Stimulated activated CD4-positive, alpha-beta T cell treated with anti-CD3 and anti-CD28 coated beads, Interleukin-1b, Interleukin-23, amount 100 ng/mL, for 1 hour (primary cell): ENCODE measurements around the gene IP6K3.
A peak's percentile ranks its signal among the peaks of the same experiment; 100 is the strongest.

Source experiments
- DNase-seq, 2 donors: peaks; one replicate each; pipeline ENCODE4 v3.0.0-alpha.2; 2020; ENCODE audit warnings: low read depth in 2 of 2

Gene IP6K3, protein sequence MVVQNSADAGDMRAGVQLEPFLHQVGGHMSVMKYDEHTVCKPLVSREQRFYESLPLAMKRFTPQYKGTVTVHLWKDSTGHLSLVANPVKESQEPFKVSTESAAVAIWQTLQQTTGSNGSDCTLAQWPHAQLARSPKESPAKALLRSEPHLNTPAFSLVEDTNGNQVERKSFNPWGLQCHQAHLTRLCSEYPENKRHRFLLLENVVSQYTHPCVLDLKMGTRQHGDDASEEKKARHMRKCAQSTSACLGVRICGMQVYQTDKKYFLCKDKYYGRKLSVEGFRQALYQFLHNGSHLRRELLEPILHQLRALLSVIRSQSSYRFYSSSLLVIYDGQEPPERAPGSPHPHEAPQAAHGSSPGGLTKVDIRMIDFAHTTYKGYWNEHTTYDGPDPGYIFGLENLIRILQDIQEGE

DNA sequence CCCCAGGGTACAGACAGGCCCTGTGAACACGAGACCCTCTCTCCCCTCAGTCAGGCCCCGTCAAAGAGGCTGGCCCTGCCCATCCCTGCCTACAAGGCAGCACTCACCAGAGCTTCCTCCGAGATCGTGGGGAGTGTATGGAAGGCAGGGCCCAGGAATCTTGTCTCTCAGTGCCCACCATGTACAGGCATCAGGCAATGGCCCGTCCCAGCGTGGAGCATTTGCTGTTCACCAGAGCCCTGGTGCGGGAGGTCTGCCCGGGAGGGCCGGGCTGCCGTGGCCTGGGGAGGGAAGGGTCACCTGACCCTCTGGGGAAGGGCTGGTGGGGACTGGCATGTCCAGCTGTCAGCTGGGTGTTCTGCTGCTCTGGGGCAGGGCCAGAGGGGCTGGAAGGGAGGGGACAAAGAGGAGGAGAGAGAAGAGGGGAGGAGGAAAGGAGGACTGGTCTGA lies at the start of gene IP6K3:
IP6K3 (minus strand) TSS at position 255 of the 450 bp plus-strand sequence. CDS start 11,429 bp downstream, outside the sequence.
- no peak for DNase-seq

DNA sequence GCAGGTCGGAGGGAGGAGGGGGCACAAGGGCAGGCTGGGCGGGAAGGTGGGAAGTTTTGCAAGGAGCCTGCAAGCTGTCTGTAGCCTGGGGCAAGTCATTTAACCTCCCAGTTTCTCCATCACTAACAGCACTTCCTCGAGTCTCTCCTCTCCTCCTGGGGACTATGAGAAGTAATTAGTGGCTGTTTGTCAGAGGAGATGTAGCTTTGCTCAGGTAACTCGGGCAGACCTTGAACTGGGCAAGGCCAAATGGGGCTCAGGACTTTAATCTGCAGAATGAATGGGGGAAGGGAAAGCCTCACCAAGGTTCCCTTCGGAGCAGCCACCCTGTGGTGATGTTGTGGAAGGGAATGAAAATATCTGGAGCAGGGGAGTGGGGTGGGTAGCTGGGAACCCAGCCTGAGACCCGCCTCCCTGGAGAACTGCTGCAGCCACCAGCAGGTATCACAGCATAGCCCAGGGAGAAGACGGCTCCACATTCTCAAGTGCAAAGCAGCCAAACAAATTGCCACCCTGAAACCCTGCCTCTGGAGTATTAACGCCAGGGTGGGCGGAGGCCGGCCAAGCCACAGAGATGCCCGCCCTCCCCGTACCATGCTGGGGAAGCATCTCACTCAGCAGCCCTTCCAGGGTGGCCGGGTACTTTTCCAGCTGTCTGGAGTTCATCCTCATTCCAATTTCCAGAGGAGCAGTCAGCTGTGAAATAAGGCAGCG lies 48.4 kb upstream of the IP6K3 start:
- DNase-seq, result no peak

GRCh38 chr6:33792981-33793380 lies 46.3 kb upstream of the IP6K3 start:
- DNase-seq, result no peak

GRCh38 chr6:33791620-33792019 lies 44.9 kb upstream of the IP6K3 start:
- no peak for DNase-seq

- DNase-seq, result no peak
Observed at GRCh38 chr6:33790910-33791309, 44.2 kb upstream of the IP6K3 start.

DNA sequence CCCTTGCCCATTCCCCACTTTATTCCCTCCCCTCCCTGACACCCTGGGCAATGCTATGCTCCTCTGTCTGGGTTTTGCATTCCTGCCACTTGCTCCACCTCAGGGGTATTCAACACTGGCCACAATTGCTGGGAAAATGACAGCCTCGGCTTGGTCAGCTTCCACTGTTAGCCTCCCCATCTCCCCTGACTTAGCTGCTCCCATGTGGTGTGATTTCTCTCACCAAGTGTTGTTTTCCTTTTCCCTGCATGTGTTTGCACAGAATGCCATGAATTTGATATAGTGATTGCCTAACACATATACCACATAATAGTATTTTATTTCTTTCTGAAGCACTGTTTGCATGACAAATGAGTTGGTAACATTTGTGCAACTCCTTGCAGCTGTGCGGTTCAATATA lies 43.7 kb upstream of the IP6K3 start:
- no peak for DNase-seq

- DNase-seq, result no peak
Observed at GRCh38 chr6:33789550-33789895, 42.8 kb upstream of the IP6K3 start.

- DNase-seq, result peak; percentile 77 to 91
Observed at GRCh38 chr6:33788694-33789549, 42.2 kb upstream of the IP6K3 start, which contains the start of gene LEMD2. LEMD2 (minus strand) TSS chr6:33789130; CDS start chr6:33789116, 14 bp downstream.

GRCh38 chr6:33787954-33788693 lies 41.4 kb upstream of the IP6K3 start:
- DNase-seq, result no peak

DNA sequence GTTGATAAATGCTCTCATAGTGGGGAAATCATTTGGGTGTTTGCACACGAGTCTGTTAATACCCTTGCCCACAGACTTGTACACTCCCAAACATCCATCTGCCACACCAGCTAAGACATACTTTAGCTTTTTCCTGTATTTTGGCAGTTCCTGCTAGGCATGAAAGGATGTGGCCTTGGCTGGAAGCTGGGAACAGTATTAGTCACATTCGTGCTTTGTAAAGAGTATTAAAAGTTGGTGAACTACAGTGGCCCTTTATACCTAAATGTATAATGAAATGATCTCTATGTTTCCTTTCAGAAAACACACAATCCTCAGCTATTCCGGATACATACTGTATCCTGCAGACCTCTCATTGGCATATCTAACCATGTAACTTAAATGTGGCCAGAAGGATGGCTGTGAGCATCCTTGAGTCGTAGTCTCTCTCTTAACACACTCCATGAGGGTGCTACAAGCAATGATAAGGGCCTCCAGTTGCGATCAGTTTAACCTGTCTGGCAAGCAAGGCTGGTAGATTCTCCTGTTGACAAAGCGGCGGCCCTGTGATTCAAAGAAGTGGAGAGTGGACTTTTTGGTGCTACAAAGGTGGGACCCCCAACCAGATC lies 40.7 kb upstream of the IP6K3 start:
- no peak for DNase-seq

DNA sequence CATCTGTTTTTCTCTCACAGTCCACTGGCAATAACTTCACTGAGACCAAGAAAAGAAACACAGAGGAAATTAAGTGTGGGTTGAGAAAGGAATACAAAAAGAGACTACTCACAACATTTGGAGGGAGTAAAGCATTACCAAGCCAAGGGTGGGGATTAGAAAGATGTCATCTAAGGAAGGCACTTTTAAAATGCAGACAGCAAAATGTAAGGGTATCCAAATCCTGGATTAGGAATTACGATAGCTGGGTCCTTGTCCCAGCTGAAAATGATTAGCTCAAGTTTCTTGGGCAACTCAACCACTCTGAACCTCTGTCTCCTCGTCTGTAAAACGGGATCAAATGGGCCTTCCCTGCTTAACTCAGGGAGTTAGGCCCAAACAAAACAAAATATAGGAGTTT lies 40.0 kb upstream of the IP6K3 start:
- DNase-seq, result no peak

DNA sequence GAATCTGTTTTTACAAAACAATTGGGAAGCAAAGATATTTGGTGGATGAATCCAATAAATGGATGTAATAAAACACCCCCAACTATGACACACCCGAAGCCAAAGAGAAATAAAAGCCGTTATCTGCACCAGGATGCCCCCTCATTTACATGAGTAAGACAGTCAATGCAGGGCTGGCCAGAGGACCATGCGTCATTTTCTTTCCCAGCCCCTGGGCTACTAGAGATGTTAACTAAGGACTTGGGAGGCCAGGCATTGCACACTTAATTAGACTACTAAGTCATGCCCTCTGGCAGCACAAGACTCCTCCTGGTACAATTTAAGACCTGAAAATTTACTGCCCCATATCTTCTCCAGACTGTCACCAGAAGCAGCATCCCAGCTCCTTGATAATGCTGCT lies 39.1 kb upstream of the IP6K3 start:
- DNase-seq, result no peak

DNA sequence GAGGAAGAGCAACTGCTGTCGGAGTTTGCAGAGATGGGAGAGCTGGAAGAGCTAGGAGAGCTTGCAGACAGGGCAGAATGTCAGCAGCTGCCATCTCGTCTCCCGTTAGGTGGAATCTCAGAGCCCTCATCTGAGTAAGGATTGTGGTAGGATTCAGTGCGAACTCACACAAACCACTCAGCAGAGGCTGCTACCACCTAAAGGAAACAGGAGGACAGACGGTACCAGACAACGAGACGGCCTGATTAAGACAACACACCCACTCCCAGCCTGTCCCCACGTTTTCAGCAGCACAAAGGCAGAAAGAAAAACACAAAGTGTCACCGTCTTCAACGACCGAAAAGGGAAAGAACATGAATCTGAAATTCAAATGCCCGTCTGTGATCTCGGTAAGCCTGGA lies 38.1 kb upstream of the IP6K3 start:
- no peak for DNase-seq

GRCh38 chr6:33783781-33784520 lies 37.2 kb upstream of the IP6K3 start:
- DNase-seq, result no peak

GRCh38 chr6:33782561-33782960 lies 35.9 kb upstream of the IP6K3 start:
- no peak for DNase-seq

- no peak for DNase-seq
Observed at GRCh38 chr6:33781131-33781975, 34.6 kb upstream of the IP6K3 start.

GRCh38 chr6:33779895-33780294 lies 33.2 kb upstream of the IP6K3 start:
- no peak for DNase-seq

GRCh38 chr6:33779290-33779689 lies 32.6 kb upstream of the IP6K3 start:
- DNase-seq, result no peak

GRCh38 chr6:33778444-33779121 lies 31.9 kb upstream of the IP6K3 start:
- no peak for DNase-seq
